Measurements from ENCODE around the gene HIGD2A.

HIGD2A gene

GRCh38 chr5:176425138-176425537, 36.6 kb downstream of the HIGD2A start:
- DNase-seq (ENCODE audit: low read depth in 2 of 2), result no peak
- no peak for TF ChIP-seq CTCF (IDR thresholded peaks at IDR 0.05; ENCODE audit: low read depth, low read length)
- H3K4me3 ChIP-seq (replicated peaks in 1 of 2; ENCODE audit: low read depth in 2 of 2, low read length in 2 of 2), result no peak overlapping the region

- DNase-seq (ENCODE audit: low read depth in 2 of 2), result no peak
- no peak for TF ChIP-seq CTCF (IDR thresholded peaks at IDR 0.05; ENCODE audit: low read depth, low read length)
- H3K4me3 ChIP-seq (replicated peaks in 1 of 2; ENCODE audit: low read depth in 2 of 2, low read length in 2 of 2), result no peak overlapping the region
These were observed 37.2 kb downstream of the HIGD2A start for GRCh38 chr5:176425791-176426190.

GRCh38 chr5:176426876-176427275, 38.3 kb downstream of the HIGD2A start:
- no peak for DNase-seq (ENCODE audit: low read depth in 2 of 2)
- TF ChIP-seq CTCF (IDR thresholded peaks at IDR 0.05; ENCODE audit: low read depth, low read length), result no peak
- H3K4me3 ChIP-seq (replicated peaks in 1 of 2; ENCODE audit: low read depth in 2 of 2, low read length in 2 of 2), result no peak overlapping the region

GRCh38 chr5:176427971-176428370, 39.4 kb downstream of the HIGD2A start:
- no peak for TF ChIP-seq CTCF (IDR thresholded peaks at IDR 0.05; ENCODE audit: low read depth, low read length)

GRCh38 chr5:176429972-176430371, 41.4 kb downstream of the HIGD2A start:
- no peak for TF ChIP-seq CTCF (IDR thresholded peaks at IDR 0.05; ENCODE audit: low read depth, low read length)
- H3K4me3 ChIP-seq (replicated peaks in 1 of 2; ENCODE audit: low read depth in 2 of 2, low read length in 2 of 2), result no peak overlapping the region
- no peak for DNase-seq (ENCODE audit: low read depth in 2 of 2)

More at GRCh38 chr5:176427971-176428370, 39.4 kb downstream of the HIGD2A start:
- peak; percentile 26 to 46 for DNase-seq (ENCODE audit: low read depth in 2 of 2)
- no peak overlapping the region for H3K4me3 ChIP-seq (replicated peaks in 1 of 2; ENCODE audit: low read depth in 2 of 2, low read length in 2 of 2)

- no peak overlapping the region for H3K4me3 ChIP-seq (replicated peaks in 1 of 2; ENCODE audit: low read depth in 2 of 2, low read length in 2 of 2)
- no peak for TF ChIP-seq CTCF (IDR thresholded peaks at IDR 0.05; ENCODE audit: low read depth, low read length)
- DNase-seq (ENCODE audit: low read depth in 2 of 2), result no peak
These were observed 44.2 kb downstream of the HIGD2A start for GRCh38 chr5:176432707-176433106.

- no peak overlapping the region for H3K4me3 ChIP-seq (replicated peaks in 1 of 2; ENCODE audit: low read depth in 2 of 2, low read length in 2 of 2)
- DNase-seq (ENCODE audit: low read depth in 2 of 2), result peak in 1 of 2 donors; percentile 39
- TF ChIP-seq CTCF (IDR thresholded peaks at IDR 0.05; ENCODE audit: low read depth, low read length), result no peak
These were observed 48.1 kb downstream of the HIGD2A start for GRCh38 chr5:176436656-176437055.
